Measurements from ENCODE around the gene USP2. TPM values are rescaled to one million over a fixed set of nuclear protein-coding genes. Genes with fewer than 3 reads are reported as not detected.

The USP2 gene
- total and polyA plus RNA-seq, 7 experiments from 2014 or later = 0.07 to 1.1 (median 0.43) TPM

GRCh38 chr11:119341222-119342022 is 40.1 kb downstream of the USP2 start:
- Histone ChIP-seq H3K27me3 (ENCODE audit: control insufficient read depth in 2 of 2, insufficient read depth in 2 of 2, low read length in 2 of 2) (peaks cover 4 to 16% of the 10 kb centered on the region in 2 donors), H3K27ac (ENCODE audit: low read depth, low read length) (no peak overlapping the region), H3K4me3 (ENCODE audit: low read length) (no peak overlapping the region), H3K36me3 (ENCODE audit: control insufficient read depth in 2 of 3, insufficient read depth in 3 of 3, low read length in 3 of 3) (peaks cover 0 to 7% (median 0%) of the 10 kb centered on the region in 3 experiments), H3K4me1 (ENCODE audit: control insufficient read depth in 2 of 2, insufficient read depth in 2 of 2, low read length in 2 of 2) (peaks cover 0 to 10% of the 10 kb centered on the region in 2 donors), H3K9me3 (ENCODE audit: control insufficient read depth in 2 of 3, low read length in 3 of 3) (no peaks in the 10 kb centered on the region)
- ATAC-seq (no peak), DNase-seq (no peak)
- CTCF ChIA-PET = no interaction called here
- intact Hi-C loops (cut with micrococcal nuclease) = no loop called here
- POLR2A ChIA-PET = no interaction called here
- H3K27ac Mint-ChIP-seq = no peak overlapping the region
- peaks cover 0 to 8% (median 0%) of the 10 kb centered on the region in 5 donors for H3K36me3 Mint-ChIP-seq
- no peaks in the 10 kb centered on the region for H3K9me3 Mint-ChIP-seq
- H3K27me3 Mint-ChIP-seq = peaks cover 31 to 48% (median 34%) of the 10 kb centered on the region in 5 donors
- H3K4me3 Mint-ChIP-seq = peak overlapping the region in 7 of 10 donors; percentile 1 to 71 (median 36)
- H3K4me1 Mint-ChIP-seq = peaks cover 10 to 34% (median 23%) of the 10 kb centered on the region in 7 donors

- Histone ChIP-seq H3K4me1 (ENCODE audit: control insufficient read depth in 2 of 2, insufficient read depth in 2 of 2, low read length in 2 of 2) (peaks cover 0 to 10% of the 10 kb centered on the region in 2 donors), H3K9me3 (ENCODE audit: control insufficient read depth in 2 of 3, low read length in 3 of 3) (no peaks in the 10 kb centered on the region), H3K27ac (ENCODE audit: low read depth, low read length) (no peak within 1 kb of the TSS), H3K36me3 (ENCODE audit: control insufficient read depth in 2 of 3, insufficient read depth in 3 of 3, low read length in 3 of 3) (peaks cover 0 to 11% (median 0%) of the 10 kb centered on the region in 3 experiments), H3K27me3 (ENCODE audit: control insufficient read depth in 2 of 2, insufficient read depth in 2 of 2, low read length in 2 of 2) (peaks cover 4 to 16% of the 10 kb centered on the region in 2 donors), H3K4me3 (ENCODE audit: low read length) (no peak within 1 kb of the TSS)
- Mint-ChIP-seq H3K9me3 (no peaks in the 10 kb centered on the region), H3K4me3 (peak within 1 kb of the TSS in 8 of 10 donors; percentile 1 to 75 (median 42)), H3K27me3 (peaks cover 31 to 48% (median 34%) of the 10 kb centered on the region in 5 donors), H3K4me1 (peaks cover 10 to 40% (median 30%) of the 10 kb centered on the region in 7 donors), H3K36me3 (peaks cover 0 to 10% (median 0%) of the 10 kb centered on the region in 5 donors), H3K27ac (peak within 1 kb of the TSS in 1 of 9 donors; percentile 38)
- ChIA-PET CTCF (no interaction called here), POLR2A (interaction anchor here (1.7 kb wide), 1 partner anchor 33 kb away, joined by 3 read pairs; no protein-coding TSS in a partner anchor)
- ATAC-seq (no peak), DNase-seq (no peak)
- intact Hi-C loops (cut with micrococcal nuclease) = no loop called here
These were observed 40.9 kb downstream of the USP2 start, which contains the start of gene C1QTNF5 for GRCh38 chr11:119340335-119341221. TSS of gene C1QTNF5 (minus strand) at chr11:119340883. CDS start at chr11:119340397, 486 bp downstream.

- Histone ChIP-seq H3K27ac (ENCODE audit: low read depth, low read length) (no peak overlapping the region), H3K4me1 (ENCODE audit: control insufficient read depth in 2 of 2, insufficient read depth in 2 of 2, low read length in 2 of 2) (peaks cover 7 to 15% of the 10 kb centered on the region in 2 donors), H3K4me3 (ENCODE audit: low read length) (no peak overlapping the region), H3K9me3 (ENCODE audit: control insufficient read depth in 2 of 3, low read length in 3 of 3) (no peaks in the 10 kb centered on the region), H3K36me3 (ENCODE audit: control insufficient read depth in 2 of 3, insufficient read depth in 3 of 3, low read length in 3 of 3) (peaks cover 0 to 11% (median 0%) of the 10 kb centered on the region in 3 experiments), H3K27me3 (ENCODE audit: control insufficient read depth in 2 of 2, insufficient read depth in 2 of 2, low read length in 2 of 2) (peaks cover 4 to 16% of the 10 kb centered on the region in 2 donors)
- intact Hi-C loops (cut with micrococcal nuclease) = loop anchor here (2.0 to 5.0 kb wide), 2 partner anchors 17 to 132 kb away; partner anchors contain the start of gene CBL (in 1 of the 2)
- Mint-ChIP-seq H3K27me3 (peaks cover 31 to 48% (median 34%) of the 10 kb centered on the region in 5 donors), H3K9me3 (no peaks in the 10 kb centered on the region), H3K4me3 (peak overlapping the region; percentile 17 to 75 (median 66)), H3K4me1 (peaks cover 15 to 48% (median 37%) of the 10 kb centered on the region in 7 donors), H3K27ac (peak overlapping the region in 1 of 9 donors; percentile 57), H3K36me3 (peaks cover 0 to 10% (median 0%) of the 10 kb centered on the region in 5 donors)
- DNase-seq (peak in 2 of 9 donors; percentile 39 to 76), ATAC-seq (peak; percentile 18)
- POLR2A ChIA-PET = interaction anchor here (1.7 kb wide), 1 partner anchor 34 kb away, joined by 3 read pairs; no protein-coding TSS in a partner anchor
- CTCF ChIA-PET = interaction anchor here (1.9 kb wide), 1 partner anchor 16 kb away, joined by 10 read pairs; no protein-coding TSS in a partner anchor
These were observed 41.7 kb downstream of the USP2 start for GRCh38 chr11:119339589-119340334.

- ChIA-PET POLR2A (interaction anchor here (1.1 to 1.7 kb wide), 2 partner anchors 34 to 272 kb away, joined by 3 to 4 read pairs; no protein-coding TSS in a partner anchor), CTCF (interaction anchor here (1.1 to 1.9 kb wide), 6 partner anchors 15 to 133 kb away, joined by 3 to 10 read pairs (median 6); no protein-coding TSS in a partner anchor)
- ATAC-seq = no peak
- Mint-ChIP-seq H3K4me1 (peaks cover 17 to 52% (median 41%) of the 10 kb centered on the region in 7 donors), H3K27ac (peak overlapping the region in 3 of 9 donors; percentile 45 to 82 (median 57)), H3K4me3 (peak overlapping the region; percentile 17 to 75 (median 66)), H3K27me3 (peaks cover 29 to 41% (median 31%) of the 10 kb centered on the region in 5 donors), H3K36me3 (peaks cover 0 to 10% (median 0%) of the 10 kb centered on the region in 5 donors), H3K9me3 (no peaks in the 10 kb centered on the region)
- DNase-seq = no peak
- Histone ChIP-seq H3K4me1 (ENCODE audit: control insufficient read depth in 2 of 2, insufficient read depth in 2 of 2, low read length in 2 of 2) (peaks cover 8 to 15% of the 10 kb centered on the region in 2 donors), H3K9me3 (ENCODE audit: control insufficient read depth in 2 of 3, low read length in 3 of 3) (no peaks in the 10 kb centered on the region), H3K27ac (ENCODE audit: low read depth, low read length) (no peak overlapping the region), H3K4me3 (ENCODE audit: low read length) (no peak overlapping the region), H3K36me3 (ENCODE audit: control insufficient read depth in 2 of 3, insufficient read depth in 3 of 3, low read length in 3 of 3) (peaks cover 0 to 15% (median 0%) of the 10 kb centered on the region in 3 experiments), H3K27me3 (ENCODE audit: control insufficient read depth in 2 of 2, insufficient read depth in 2 of 2, low read length in 2 of 2) (peaks cover 4 to 16% of the 10 kb centered on the region in 2 donors)
- intact Hi-C loops (cut with micrococcal nuclease) = loop anchor here (1.0 to 5.0 kb wide), 3 partner anchors 18 to 132 kb away; partner anchors contain the start of gene CBL (in 1 of the 2)
These were observed 42.4 kb downstream of the USP2 start for GRCh38 chr11:119338965-119339588.

GRCh38 chr11:119338318-119338890 is 43.1 kb downstream of the USP2 start:
- Histone ChIP-seq H3K4me1 (ENCODE audit: control insufficient read depth in 2 of 2, insufficient read depth in 2 of 2, low read length in 2 of 2) (peaks cover 12 to 15% of the 10 kb centered on the region in 2 donors), H3K36me3 (ENCODE audit: control insufficient read depth in 2 of 3, insufficient read depth in 3 of 3, low read length in 3 of 3) (peaks cover 0 to 15% (median 0%) of the 10 kb centered on the region in 3 experiments), H3K9me3 (ENCODE audit: control insufficient read depth in 2 of 3, low read length in 3 of 3) (no peaks in the 10 kb centered on the region), H3K27ac (ENCODE audit: low read depth, low read length) (no peak overlapping the region), H3K27me3 (ENCODE audit: control insufficient read depth in 2 of 2, insufficient read depth in 2 of 2, low read length in 2 of 2) (peaks cover 4 to 16% of the 10 kb centered on the region in 2 donors), H3K4me3 (ENCODE audit: low read length) (no peak overlapping the region)
- CTCF ChIA-PET = interaction anchor here (0.6 to 1.9 kb wide), 18 partner anchors 9 to 277 kb away, joined by 3 to 10 read pairs (median 4); partner anchors contain the start of gene CBL
- peaks cover 25 to 36% (median 31%) of the 10 kb centered on the region in 5 donors for H3K27me3 Mint-ChIP-seq
- DNase-seq (peak; percentile 51 to 70 (median 63)), ATAC-seq (peak; percentile 48)
- H3K9me3 Mint-ChIP-seq = no peaks in the 10 kb centered on the region
- H3K36me3 Mint-ChIP-seq = peaks cover 0 to 10% (median 0%) of the 10 kb centered on the region in 5 donors
- H3K4me1 Mint-ChIP-seq = peaks cover 22 to 59% (median 45%) of the 10 kb centered on the region in 7 donors
- POLR2A ChIA-PET = interaction anchor here (0.6 to 1.2 kb wide), 5 partner anchors 132 to 415 kb away, joined by 3 to 4 read pairs (median 3); partner anchors contain the start of gene CBL
- peak overlapping the region in 2 of 9 donors; percentile 47 to 82 for H3K27ac Mint-ChIP-seq
- intact Hi-C loops (cut with micrococcal nuclease) = loop anchor here (1.0 to 5.0 kb wide), 3 partner anchors 17 to 131 kb away; partner anchors contain the start of gene CBL (in 1 of the 2)
- peak overlapping the region; percentile 27 to 75 (median 60) for H3K4me3 Mint-ChIP-seq
